GM18508 (cell line): ENCODE data around the gene MTNR1A.

Experiments used
- ATAC-seq: cut with Tn5 transposase; IDR thresholded peaks from one replicate; pipeline ENCODE4 v1.9.1; 2021; ENCODE audit warnings: moderate number of reproducible peaks; ENCODE audit not compliant: insufficient read depth, unreplicated experiment

The MTNR1A gene

DNA sequence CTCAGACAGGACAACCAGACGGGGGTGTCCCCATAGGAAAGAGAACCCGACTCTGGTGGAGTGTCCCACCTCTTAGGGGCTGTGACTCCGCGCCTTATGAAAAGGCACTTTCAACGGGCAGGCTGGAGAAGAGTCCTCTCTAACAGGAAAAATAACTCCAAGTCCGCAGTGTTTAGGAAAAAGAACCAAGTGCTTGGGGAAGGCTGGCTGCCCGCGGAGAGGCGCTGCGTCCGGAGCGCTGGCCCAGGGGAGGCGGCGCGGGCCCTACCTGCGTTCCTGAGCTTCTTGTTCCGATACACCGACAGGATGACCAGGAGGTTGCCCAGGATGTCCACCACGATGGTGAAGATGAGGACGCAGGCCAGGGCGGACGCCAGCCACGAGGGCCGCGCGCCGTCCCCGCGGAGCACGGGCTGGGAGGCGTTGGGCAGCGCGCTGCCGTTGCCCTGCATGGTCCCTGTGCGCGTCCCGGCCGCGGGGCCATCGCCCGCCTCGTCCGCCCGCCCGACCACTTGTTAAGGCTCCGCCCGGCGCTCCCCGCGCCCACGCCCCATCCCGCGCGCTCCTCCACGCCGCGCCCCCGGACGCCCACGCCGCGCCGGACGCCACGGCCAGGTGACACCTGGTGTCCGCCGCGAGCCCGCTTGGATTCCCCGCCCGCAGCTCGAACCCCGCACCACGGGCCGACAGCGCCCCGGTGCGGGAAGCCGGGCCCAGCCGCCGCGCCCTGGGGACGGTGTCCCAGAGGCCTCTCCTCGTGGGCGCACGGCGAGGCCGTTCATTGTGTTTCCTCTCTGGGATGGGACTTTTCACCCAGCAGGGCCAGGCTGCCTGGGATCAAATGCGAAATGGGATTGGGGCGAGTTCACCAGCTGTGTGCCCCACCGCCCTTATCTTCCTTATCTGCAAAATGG lies at the start of gene MTNR1A:
MTNR1A (minus strand) TSS at position 654 of the 914 bp plus-strand sequence; CDS start at position 452, 202 bp downstream.
- ATAC-seq = no peak

DNA sequence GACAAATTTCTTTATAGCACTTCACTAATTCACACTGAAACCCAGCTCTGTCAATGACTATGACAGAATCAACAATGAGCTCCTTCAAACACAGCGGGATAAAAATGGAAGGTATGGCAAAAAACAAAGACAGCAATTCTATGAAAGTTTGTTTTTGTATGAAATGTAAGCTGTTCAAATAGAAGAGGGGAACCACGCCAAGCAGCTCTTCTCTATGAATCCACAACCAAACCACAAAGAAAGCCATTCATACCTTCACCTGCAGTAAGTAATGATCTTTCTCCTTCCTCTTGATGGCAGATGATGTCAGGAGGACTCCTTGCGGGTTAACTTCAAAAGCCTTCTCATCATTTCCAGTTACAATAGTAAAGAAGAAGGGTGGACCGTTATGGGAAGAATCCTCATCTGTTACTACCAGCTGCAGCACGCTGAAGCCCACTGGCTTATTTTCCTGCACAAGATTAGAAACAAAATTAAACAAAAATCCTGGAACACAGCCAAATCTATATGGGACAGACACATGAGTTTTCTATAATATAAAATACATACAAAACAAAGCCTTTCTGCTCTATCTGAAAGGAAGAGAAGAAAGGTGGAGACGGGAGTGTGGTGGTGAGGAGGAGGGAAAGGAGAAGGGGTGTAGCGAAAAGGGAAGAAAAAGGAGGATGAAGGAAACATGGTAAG lies 48.9 kb upstream of the MTNR1A start:
- ATAC-seq = no peak

DNA sequence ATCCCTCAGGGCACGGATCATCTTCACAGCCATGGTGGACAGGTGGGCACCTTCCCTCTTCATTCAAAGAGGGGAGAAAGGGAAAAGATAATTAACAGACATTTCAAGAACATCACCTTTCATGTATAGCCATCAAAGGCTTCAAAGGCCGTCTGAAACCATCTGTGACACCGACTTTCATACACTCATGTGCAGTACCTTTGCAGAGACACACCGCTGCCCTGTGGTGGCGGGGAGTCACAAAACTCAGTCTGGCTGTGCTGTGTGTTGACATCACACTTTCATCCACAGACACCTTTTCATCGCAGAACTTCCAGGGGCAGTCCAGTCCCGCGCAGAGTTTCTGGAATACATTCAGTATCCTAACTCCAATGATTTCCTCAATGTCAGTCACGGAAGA lies 47.6 kb upstream of the MTNR1A start:
- no peak for ATAC-seq

DNA sequence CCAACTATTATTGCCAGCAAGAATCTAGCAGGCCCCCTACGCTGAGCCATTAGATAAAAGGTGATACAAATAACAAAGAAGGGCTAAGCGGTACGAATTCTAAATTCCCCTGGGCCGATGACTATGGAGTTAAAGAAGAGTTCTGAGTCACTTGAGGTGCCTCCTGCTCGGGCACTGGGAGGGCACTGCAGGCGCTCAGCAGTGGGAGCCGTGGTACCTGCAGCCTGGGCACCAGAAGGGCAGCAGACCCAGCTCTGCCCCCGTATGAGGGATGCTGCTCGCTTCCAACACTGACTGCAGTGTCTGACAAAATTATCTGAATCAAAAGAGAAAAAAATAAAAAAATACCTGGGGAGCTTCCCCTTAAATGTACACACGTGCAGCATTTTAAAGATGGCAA lies 44.1 kb upstream of the MTNR1A start:
- no peak for ATAC-seq

DNA sequence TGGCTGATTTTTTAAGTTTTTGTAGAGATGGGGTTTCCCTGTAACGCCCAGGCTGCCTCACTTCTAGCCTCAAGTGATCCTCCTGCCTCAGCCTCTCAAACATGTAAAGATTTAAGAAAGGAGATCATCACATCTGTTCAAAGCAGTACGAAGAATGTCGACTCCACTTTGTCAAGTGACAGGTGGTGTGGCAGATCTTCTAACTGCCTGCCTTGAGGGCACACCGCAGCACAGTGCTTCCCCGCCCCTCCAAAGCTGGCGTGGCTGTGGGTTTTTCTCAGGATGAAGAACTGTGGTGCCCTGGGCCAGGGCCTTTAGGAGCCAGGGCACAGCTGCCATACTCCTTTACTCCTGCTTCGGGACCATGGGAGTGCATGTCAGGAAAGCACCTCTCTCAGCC lies 43.3 kb upstream of the MTNR1A start:
- ATAC-seq = no peak

DNA sequence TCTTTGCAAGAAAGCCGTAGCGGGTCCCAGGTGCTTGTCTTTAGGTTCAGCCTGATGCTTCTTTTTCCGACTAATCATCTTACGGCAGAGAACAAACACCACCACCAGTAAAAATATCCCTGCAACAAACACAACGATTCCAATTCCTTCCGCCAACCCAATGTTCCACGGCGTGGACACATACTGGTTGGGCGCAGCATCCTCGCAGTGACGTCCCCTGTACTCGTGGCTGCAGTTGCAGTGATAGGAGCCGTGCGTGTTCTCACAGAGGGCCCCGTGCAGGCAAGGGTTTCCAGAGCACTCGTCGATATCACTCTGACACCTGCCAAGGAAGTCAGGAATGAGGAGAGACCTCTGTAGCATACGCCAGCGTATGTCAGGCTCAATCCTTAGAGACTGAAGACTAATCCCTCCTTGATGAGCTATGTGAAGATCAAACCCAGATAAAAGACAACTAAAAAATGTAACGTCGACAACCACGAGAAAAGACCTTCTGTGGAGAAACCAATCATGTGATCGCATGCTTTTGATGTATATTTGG lies 41.6 kb upstream of the MTNR1A start:
- ATAC-seq = no peak

DNA sequence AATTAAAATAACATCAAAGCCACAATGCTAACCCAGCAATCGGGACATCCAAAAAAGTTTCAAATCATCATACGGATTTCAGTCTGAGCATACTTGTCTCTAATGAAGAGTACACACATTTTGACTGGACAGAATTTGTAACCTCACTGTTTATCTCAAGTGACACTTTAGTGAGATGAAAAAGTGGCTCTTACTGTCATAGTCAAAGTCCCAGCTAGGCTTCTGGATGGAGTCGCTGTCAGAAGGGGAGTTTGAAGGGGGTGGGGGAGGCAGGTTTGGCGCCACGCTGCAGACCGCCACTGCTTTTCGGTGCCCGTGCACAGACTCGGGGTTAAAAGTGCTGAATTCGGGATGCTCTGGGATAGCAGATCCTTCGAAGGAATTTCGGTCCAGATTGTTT lies 41.0 kb upstream of the MTNR1A start:
- no peak for ATAC-seq

DNA sequence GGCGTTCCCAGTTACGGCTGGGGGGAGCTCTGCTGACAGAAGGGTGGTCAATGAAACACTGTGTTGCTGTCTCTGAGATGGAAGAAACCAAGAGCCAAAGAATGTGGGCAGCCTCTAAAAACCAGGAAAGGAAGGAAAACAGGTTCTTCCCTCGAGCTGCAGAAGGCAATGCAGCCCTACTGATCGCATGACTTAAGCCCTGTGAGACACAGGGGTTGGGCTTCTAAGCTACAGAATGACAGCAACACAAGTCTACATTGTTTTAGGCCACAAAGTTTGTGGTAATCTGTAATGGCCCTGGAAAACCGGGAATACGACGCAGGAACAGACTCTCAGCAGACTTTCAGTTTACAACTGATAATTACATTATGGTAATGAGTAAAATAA lies 38.2 kb upstream of the MTNR1A start:
- no peak for ATAC-seq

DNA sequence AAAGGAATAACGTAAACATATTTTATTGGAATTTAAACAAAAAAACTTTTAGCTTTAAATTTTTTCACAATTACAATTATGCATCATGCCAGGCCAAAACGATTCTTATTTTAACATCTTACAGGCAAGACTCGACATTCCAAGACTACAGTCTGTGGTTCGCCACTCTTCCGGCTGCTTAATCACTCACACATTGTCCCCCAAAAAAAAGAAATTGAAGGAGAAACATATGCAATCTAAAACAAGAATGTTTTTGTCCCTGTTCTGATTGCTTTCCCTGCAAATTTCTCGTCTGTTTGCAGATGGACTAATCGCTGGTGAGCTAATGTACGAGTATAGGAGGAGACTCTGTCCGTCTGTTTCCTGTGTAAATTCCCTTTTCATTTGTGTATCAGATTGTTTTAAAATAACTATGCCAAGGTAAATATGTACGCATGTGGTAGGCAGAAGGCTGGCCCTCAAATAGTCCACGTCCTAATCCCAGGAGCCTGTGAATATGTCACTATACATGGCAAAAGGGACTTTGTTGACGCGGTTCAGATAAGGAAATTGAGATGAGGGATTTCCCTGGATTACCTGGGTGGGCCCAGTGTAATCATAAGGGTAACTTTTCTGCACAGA lies 37.7 kb upstream of the MTNR1A start:
- ATAC-seq = no peak

DNA sequence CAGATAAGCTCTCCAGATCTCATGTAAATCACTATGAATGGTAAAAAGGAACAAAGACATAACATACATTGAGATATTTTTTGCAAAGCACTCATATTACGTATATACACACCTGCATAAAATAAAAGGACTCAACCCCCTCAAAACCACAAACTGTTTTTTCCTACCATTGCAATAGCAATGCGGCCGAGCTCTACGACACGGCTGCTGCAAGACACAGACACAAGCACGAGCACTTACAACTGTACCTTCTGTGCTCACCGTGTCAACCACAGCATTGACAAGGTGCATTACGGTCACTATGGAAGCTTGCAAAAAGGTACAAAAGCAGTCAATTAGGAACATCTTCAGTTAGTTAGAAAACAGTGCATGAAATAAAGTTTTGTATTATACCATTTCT lies 37.1 kb upstream of the MTNR1A start:
- no peak for ATAC-seq

DNA sequence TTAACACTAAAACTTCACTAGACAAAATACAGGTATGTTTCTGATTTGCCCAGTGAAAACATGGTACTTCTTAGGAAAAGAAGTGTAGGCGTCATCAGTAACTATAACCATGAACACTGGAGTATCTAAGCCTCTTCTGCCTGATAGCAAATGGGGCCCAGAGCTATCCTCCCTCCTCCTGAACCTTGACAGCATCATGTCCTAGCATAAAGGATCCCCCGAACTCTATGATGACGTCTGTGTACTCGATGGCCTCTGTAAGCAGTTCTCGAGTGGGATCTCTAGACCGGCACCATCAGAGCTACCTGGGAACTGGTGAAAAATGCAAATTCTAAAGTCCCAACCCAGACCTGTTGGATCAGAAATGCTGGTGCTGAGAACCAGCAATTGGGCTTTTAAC lies 36.3 kb upstream of the MTNR1A start:
- no peak for ATAC-seq

DNA sequence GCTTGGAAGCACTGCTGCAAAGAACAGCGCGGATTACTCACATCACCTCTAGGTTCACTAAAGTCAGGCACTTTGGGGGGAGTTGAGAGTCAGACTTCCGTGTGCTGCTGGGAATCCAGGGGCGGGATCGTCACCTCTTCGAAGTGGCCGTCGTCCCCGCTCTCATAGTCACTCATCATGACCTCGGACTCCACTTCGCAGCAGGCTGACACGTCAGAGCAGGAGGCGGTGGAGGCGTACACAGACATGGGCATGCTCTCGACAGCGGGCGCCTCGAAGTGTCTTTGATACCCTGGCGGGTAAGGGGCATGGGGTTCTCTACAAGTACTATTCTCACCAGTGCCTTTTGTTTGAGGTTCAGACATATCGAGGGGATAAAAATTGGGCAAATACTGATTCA lies 33.1 kb upstream of the MTNR1A start:
- no peak for ATAC-seq

DNA sequence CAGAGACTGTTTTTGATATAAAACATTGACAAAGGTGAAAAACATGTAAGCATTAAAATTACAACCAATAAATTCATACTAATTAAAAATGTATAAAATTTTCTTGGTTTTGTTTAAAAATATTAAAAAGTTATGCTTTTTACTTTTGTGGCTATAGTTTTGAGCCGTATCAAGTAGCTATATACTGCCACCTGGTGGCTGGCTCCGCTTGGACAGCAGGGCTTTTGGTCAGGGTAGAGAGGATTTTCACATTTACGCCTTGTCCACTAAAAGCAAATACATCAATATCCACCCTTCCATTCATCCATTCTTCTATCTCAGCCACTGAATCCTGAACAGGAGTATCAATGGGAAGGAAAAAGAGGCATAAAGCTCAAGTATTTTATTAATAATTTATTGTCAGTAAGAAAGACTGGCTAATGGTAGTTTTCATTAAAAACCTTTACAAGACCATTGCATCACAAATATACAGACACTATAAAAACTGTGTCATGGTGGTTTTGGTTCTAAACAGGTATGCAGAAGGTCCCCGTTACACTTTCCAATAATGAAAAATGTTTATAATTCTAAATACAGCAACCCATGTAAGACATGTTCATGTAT lies 32.1 kb upstream of the MTNR1A start:
- no peak for ATAC-seq

DNA sequence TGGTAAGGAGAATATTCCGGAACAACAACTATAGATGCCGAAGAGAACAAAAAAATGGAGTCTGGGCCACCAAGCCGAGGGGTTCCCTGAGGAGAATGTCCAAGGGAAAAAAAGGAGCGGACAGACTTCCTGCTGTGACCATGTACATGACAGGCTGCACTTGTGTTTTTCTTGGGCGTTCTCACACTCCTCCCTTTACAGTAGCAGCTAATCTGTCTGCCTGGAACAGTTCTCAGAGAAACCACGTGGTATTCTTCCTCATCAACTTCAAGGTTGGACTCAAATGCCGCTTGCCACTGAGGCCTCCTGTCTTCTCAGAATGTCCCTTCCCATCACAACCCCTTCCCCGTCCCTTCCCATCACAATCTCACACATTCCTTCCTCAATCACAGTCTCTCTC lies 30.8 kb upstream of the MTNR1A start:
- ATAC-seq = no peak

DNA sequence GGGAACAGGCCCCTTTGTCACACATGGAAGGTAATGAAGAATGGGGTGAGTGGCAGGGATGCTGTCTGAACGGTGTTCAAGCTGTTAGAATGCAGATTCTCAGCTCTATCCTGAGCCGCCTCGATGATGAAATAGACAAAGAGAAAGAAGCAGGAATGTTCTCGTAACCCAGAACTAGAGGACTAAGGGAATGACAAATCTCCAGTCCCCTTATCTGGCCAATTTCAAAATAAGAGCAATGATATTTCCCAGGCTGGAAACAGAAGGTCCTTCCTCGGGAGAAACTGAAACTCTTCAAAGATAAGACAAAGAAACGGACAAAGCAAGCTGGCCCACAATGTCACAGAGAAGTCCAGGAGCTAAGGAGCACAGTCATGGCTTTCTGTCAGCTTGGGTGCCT lies 29.5 kb upstream of the MTNR1A start:
- no peak for ATAC-seq

DNA sequence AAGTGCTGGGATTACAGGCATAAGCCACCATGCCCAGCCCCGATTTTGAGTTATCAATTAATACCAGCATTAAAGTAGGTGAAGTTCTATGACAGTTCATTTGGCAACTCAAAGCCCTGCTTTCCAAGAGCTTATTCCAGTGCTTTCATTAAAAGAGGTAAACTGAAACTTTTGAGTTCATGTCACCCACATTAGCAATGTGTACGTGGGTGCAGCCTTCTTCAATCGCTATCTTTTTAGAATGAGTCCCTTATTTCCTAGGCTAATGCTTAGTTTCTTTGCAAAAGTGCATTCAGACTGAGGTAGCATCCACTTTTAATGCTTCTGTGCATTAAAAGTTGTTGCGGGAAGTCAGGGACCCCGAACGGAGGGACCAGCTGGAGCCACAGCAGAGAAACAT lies 26.1 kb upstream of the MTNR1A start:
- no peak for ATAC-seq

DNA sequence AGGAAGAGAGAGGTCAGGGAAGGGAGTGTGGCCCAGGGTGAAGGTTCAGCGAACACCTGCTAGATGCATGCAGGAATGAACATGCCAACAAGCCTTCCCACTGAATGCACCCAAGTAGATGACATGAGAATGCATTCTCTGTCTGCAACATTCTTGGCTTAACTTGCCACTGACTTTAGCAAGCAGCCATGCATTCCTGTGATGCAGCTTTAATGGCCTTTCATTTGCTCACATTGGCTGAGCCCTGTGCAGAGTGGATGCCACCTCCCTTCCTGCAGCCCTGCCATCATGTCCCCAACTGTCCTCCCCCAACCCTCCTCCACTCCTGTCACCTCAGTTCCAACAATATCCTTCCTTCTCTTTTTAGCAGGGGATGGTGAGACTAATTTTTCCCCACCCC lies 25.3 kb upstream of the MTNR1A start:
- ATAC-seq = no peak

DNA sequence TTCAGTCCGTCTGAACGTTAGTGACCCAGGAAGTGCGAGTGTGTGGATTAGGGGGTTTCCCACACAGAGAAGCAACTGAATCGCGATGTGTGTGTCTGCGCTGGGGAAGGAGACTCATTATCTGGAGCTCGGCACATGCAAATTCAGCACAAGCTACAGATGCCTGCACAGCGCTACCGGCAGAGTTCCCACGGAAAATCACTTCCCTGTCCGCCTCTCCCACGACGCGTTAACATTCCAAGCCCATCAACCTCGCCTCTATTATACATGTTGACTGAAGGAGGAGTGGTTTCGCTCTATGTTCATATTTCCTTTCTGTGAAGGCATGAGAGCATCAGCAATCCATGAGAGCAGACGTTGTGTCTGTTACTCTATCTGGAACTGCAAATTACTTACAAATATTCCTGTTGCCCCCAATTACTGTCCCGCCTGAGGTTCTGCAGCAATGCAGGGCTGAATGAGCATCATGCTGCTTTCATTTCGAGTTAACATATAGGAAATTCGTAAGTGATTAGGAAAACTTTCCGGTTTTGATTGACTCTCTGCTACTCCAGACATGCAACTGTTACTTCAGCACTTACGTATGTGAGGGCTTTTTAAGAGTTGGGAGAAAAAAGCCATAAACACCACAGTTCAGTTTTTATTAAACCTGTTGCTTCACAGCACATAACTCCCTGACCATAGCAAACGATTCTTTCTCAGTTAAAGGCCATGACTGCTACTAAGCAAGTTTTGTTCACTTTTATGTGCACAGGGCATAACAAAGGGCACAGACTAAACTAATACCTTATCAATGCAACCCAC lies 15.0 kb upstream of the MTNR1A start:
- ATAC-seq = no peak

DNA sequence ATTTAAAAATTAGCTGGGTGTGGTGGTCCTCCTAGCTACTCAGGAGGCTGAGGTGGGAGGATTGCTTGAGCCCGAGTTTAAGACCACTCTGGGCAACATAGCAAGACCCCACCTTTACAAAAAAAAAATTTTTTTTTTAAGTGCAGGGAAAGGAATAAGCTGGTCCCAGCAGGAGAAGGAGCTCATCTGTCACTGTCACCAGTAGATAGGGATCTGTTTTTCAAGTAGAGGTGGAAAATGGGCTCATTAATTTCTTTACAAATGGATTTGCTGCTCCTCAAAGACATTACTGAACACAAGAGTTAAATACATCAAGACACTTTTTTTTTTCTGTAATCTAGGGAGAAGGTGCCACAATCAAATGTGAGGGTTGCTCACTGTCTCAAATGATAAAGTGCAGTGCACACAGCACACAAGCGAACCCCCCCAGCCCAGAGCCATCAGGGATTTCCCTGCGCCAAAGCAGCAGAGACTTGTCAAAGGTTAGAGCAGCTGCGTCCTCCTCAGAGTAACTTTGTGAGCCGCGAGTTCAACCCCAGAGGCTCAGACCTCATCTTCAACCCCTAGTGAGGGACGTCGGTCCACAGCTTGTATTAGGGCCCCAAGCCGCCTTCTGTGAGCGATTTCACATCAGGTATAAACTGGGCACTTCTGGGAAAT lies 14.3 kb upstream of the MTNR1A start:
- no peak for ATAC-seq
